ENCODE measurements around the gene PPIF.
A peak's percentile ranks its signal among the peaks of the same experiment; 100 is the strongest.

Gene PPIF

GRCh38 chr10:79347894-79348639, 798 bp downstream of the PPIF start:
- peak overlapping the region; percentile 53 for H3K4me3 ChIP-seq (ENCODE audit: low read depth, low read length)

- peak overlapping the region; percentile 53 for H3K4me3 ChIP-seq (ENCODE audit: low read depth, low read length)
These were observed 1.3 kb downstream of the PPIF start for GRCh38 chr10:79348640-79348988.

GRCh38 chr10:79349072-79349491, 1.8 kb downstream of the PPIF start:
- H3K4me3 ChIP-seq (ENCODE audit: low read depth, low read length), result no peak overlapping the region

GRCh38 chr10:79349766-79350406, 2.6 kb downstream of the PPIF start:
- H3K4me3 ChIP-seq (ENCODE audit: low read depth, low read length), result no peak overlapping the region

- H3K4me3 ChIP-seq (ENCODE audit: low read depth, low read length), result no peak overlapping the region
These were observed 3.3 kb downstream of the PPIF start for GRCh38 chr10:79350407-79351154.

GRCh38 chr10:79351332-79351731, 4.1 kb downstream of the PPIF start:
- no peak overlapping the region for H3K4me3 ChIP-seq (ENCODE audit: low read depth, low read length)

- H3K4me3 ChIP-seq (ENCODE audit: low read depth, low read length), result no peak overlapping the region
These were observed 5.0 kb downstream of the PPIF start for GRCh38 chr10:79352035-79352877.

GRCh38 chr10:79353000-79353406, 5.7 kb downstream of the PPIF start:
- no peak overlapping the region for H3K4me3 ChIP-seq (ENCODE audit: low read depth, low read length)

- no peak overlapping the region for H3K4me3 ChIP-seq (ENCODE audit: low read depth, low read length)
These were observed 6.5 kb downstream of the PPIF start for GRCh38 chr10:79353726-79354125.

GRCh38 chr10:79354141-79354540, 6.9 kb downstream of the PPIF start:
- no peak overlapping the region for H3K4me3 ChIP-seq (ENCODE audit: low read depth, low read length)

GRCh38 chr10:79354615-79355014, 7.3 kb downstream of the PPIF start:
- no peak overlapping the region for H3K4me3 ChIP-seq (ENCODE audit: low read depth, low read length)

- no peak overlapping the region for H3K4me3 ChIP-seq (ENCODE audit: low read depth, low read length)
These were observed 8.2 kb downstream of the PPIF start for GRCh38 chr10:79355420-79356017.

- H3K4me3 ChIP-seq (ENCODE audit: low read depth, low read length), result no peak overlapping the region
These were observed 8.8 kb downstream of the PPIF start for GRCh38 chr10:79356104-79356503.

GRCh38 chr10:79357180-79357579, 9.9 kb downstream of the PPIF start:
- H3K4me3 ChIP-seq (ENCODE audit: low read depth, low read length), result no peak overlapping the region

GRCh38 chr10:79358811-79359210, 11.5 kb downstream of the PPIF start:
- no peak overlapping the region for H3K4me3 ChIP-seq (ENCODE audit: low read depth, low read length)

- H3K4me3 ChIP-seq (ENCODE audit: low read depth, low read length), result no peak overlapping the region
These were observed 12.7 kb downstream of the PPIF start for GRCh38 chr10:79359816-79360498.

- H3K4me3 ChIP-seq (ENCODE audit: low read depth, low read length), result no peak overlapping the region
These were observed 13.5 kb downstream of the PPIF start for GRCh38 chr10:79360499-79361342.

GRCh38 chr10:79361726-79362397, 14.6 kb downstream of the PPIF start:
- no peak overlapping the region for H3K4me3 ChIP-seq (ENCODE audit: low read depth, low read length)
